ENCODE data around the gene CHCHD6. TPM values are rescaled to one million over a fixed set of nuclear protein-coding genes. Genes with fewer than 3 reads are reported as not detected.

Gene CHCHD6
- polyA plus RNA-seq, 4 donors, result 2.2 to 15.0 (median 7.4) TPM

DNA sequence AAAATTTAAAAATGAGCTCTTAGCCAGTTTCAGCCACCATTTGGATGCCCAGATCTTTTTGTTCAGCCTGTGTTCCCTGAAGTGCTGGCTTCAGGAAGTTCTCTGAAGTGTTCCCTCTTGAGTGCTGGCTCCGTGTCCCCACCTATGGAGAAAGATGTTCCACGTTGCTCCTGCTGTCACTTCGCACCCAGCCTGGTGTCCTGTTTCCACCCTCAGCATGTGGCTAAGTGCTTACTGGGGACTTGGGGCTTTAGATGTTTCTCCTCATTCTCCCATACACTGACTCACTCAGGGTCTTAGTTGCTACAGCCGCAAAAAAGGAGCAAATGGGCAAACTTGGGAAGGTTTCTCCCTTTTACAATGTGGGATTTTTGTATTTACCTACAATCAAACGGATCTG is 16.6 kb downstream of the CHCHD6 start:
- WGBS, 3 donors, result 83 to 88% (median 86%) methylated on average over 5 of the region's 5 CpGs
- FAIRE-seq, result no peak
- Histone ChIP-seq H3K27ac (ENCODE audit: low read depth in 1 of 3, low read length in 2 of 3) (no peak overlapping the region), H3K9me3 (ENCODE audit: control insufficient read depth in 2 of 2, insufficient read depth in 1 of 2, low read depth in 1 of 2, low read length in 1 of 2) (peaks cover 0 to 3% of the 10 kb centered on the region in 2 donors), H3K27me3 (ENCODE audit: control insufficient read depth in 3 of 3, insufficient read depth in 3 of 3, low read length in 3 of 3) (no peaks in the 10 kb centered on the region), H3K36me3 (ENCODE audit: control insufficient read depth in 3 of 3, insufficient read depth in 2 of 3, low read depth in 1 of 3, low read length in 3 of 3) (no peaks in the 10 kb centered on the region), H3K4me1 (ENCODE audit: control insufficient read depth in 3 of 3, insufficient read depth in 2 of 3, low read depth in 1 of 3, low read length in 2 of 3) (no peaks in the 10 kb centered on the region), H3K4me3 (ENCODE audit: low read depth in 1 of 3, low read length in 3 of 3) (no peak overlapping the region)
- DNase-seq, result no peak

DNA sequence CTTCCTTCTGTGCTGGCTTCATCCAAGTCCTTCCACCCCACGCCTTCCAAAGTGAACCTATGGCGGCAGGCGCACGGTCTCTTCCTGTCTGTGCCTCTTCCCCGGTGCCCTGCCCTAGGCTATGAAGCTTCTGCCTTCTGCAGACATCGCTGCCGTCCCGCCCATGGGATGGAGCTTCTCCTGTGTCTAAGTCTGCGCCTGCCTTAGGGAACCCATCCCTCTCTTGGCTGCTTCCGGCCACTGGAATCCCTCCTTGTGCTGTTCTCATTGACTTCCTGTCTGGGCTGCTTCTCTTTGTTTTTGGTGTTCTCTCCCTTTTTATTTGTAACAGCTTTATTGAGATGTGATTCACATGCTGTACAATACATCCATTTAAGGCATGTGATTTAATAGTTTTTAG is 17.2 kb downstream of the CHCHD6 start:
- Histone ChIP-seq H3K4me1 (ENCODE audit: control insufficient read depth in 3 of 3, insufficient read depth in 2 of 3, low read depth in 1 of 3, low read length in 2 of 3) (no peaks in the 10 kb centered on the region), H3K36me3 (ENCODE audit: control insufficient read depth in 3 of 3, insufficient read depth in 2 of 3, low read depth in 1 of 3, low read length in 3 of 3) (no peaks in the 10 kb centered on the region), H3K9me3 (ENCODE audit: control insufficient read depth in 2 of 2, insufficient read depth in 1 of 2, low read depth in 1 of 2, low read length in 1 of 2) (peaks cover 0 to 8% of the 10 kb centered on the region in 2 donors), H3K27me3 (ENCODE audit: control insufficient read depth in 3 of 3, insufficient read depth in 3 of 3, low read length in 3 of 3) (no peaks in the 10 kb centered on the region), H3K4me3 (ENCODE audit: low read depth in 1 of 3, low read length in 3 of 3) (no peak overlapping the region), H3K27ac (ENCODE audit: low read depth in 1 of 3, low read length in 2 of 3) (no peak overlapping the region)
- 94 to 97% (median 96%) methylated on average over 10 of the region's 10 CpGs for WGBS, 3 donors
- FAIRE-seq (no peak), DNase-seq (no peak)

DNA sequence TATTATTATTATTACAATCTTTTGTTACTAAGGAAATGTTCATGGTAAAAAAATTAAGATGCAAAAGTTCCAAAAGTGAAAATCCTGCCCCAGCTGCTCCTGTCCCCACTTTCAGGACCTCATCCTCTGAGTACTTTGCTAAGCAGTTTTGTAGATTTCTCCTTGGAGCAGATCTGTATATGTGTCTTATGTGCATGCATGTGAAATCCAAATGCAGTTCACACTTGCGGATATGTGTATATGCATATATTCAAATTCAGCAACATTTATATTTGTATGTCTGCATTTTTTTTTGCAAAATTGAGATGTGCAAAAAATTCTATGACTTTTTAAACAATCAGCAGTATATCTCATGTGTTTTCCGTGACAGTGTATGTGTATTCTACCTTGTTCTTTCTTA is 19.2 kb downstream of the CHCHD6 start:
- 95 to 100% (median 98%) methylated on average over 2 of the region's 2 CpGs for WGBS, 3 donors

DNA sequence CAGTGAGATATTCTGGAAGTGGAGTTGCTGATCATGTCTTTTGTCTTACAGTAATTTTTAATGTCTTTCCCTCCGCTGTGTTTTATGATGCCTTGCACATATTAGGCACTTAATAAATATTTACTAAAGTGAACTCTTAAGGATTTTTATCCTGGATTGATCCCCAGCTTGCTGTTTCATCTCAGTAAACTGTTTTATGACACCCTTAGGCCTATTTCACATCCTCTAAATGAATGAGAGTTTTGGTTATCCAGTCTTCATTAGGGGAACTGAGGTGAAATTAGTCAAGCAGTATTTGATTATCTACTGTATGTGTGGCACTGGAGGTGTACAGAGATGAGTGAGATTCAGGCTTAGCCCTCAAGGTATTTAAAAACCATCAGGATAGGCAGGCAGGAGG is 19.8 kb downstream of the CHCHD6 start:
- DNase-seq (no peak), FAIRE-seq (no peak)
- H3K4me3 ChIP-seq (ENCODE audit: low read depth in 1 of 3, low read length in 3 of 3), result no peak overlapping the region
- H3K9me3 ChIP-seq (ENCODE audit: control insufficient read depth in 2 of 2, insufficient read depth in 1 of 2, low read depth in 1 of 2, low read length in 1 of 2), result peaks cover 0 to 8% of the 10 kb centered on the region in 2 donors
- H3K4me1 ChIP-seq (ENCODE audit: control insufficient read depth in 3 of 3, insufficient read depth in 2 of 3, low read depth in 1 of 3, low read length in 2 of 3), result no peaks in the 10 kb centered on the region
- WGBS, 3 donors, result 85 to 100% (median 93%) methylated on average over 1 of the region's 1 CpG
- no peak overlapping the region for H3K27ac ChIP-seq (ENCODE audit: low read depth in 1 of 3, low read length in 2 of 3)
- H3K27me3 ChIP-seq (ENCODE audit: control insufficient read depth in 3 of 3, insufficient read depth in 3 of 3, low read length in 3 of 3), result no peaks in the 10 kb centered on the region
- H3K36me3 ChIP-seq (ENCODE audit: control insufficient read depth in 3 of 3, insufficient read depth in 2 of 3, low read depth in 1 of 3, low read length in 3 of 3), result peaks cover 0 to 6% (median 0%) of the 10 kb centered on the region in 3 donors

More for the DNA sequence above, 19.2 kb downstream of the CHCHD6 start:
- Histone ChIP-seq H3K36me3 (ENCODE audit: control insufficient read depth in 3 of 3, insufficient read depth in 2 of 3, low read depth in 1 of 3, low read length in 3 of 3) (peaks cover 0 to 6% (median 0%) of the 10 kb centered on the region in 3 donors), H3K4me1 (ENCODE audit: control insufficient read depth in 3 of 3, insufficient read depth in 2 of 3, low read depth in 1 of 3, low read length in 2 of 3) (no peaks in the 10 kb centered on the region), H3K27me3 (ENCODE audit: control insufficient read depth in 3 of 3, insufficient read depth in 3 of 3, low read length in 3 of 3) (no peaks in the 10 kb centered on the region), H3K27ac (ENCODE audit: low read depth in 1 of 3, low read length in 2 of 3) (no peak overlapping the region), H3K4me3 (ENCODE audit: low read depth in 1 of 3, low read length in 3 of 3) (no peak overlapping the region), H3K9me3 (ENCODE audit: control insufficient read depth in 2 of 2, insufficient read depth in 1 of 2, low read depth in 1 of 2, low read length in 1 of 2) (peaks cover 0 to 8% of the 10 kb centered on the region in 2 donors)
- FAIRE-seq, result no peak
- no peak for DNase-seq

GRCh38 chr3:126728680-126729079 is 24.6 kb downstream of the CHCHD6 start:
- FAIRE-seq (no peak), DNase-seq (no peak)
- Histone ChIP-seq H3K9me3 (ENCODE audit: control insufficient read depth in 2 of 2, insufficient read depth in 1 of 2, low read depth in 1 of 2, low read length in 1 of 2) (peaks cover 0 to 8% of the 10 kb centered on the region in 2 donors), H3K36me3 (ENCODE audit: control insufficient read depth in 3 of 3, insufficient read depth in 2 of 3, low read depth in 1 of 3, low read length in 3 of 3) (peaks cover 0 to 12% (median 0%) of the 10 kb centered on the region in 3 donors), H3K27ac (ENCODE audit: low read depth in 1 of 3, low read length in 2 of 3) (no peak overlapping the region), H3K4me1 (ENCODE audit: control insufficient read depth in 3 of 3, insufficient read depth in 2 of 3, low read depth in 1 of 3, low read length in 2 of 3) (no peaks in the 10 kb centered on the region), H3K27me3 (ENCODE audit: control insufficient read depth in 3 of 3, insufficient read depth in 3 of 3, low read length in 3 of 3) (no peaks in the 10 kb centered on the region), H3K4me3 (ENCODE audit: low read depth in 1 of 3, low read length in 3 of 3) (no peak overlapping the region)
- WGBS, 3 donors, result 94 to 100% (median 98%) methylated on average over 1 of the region's 1 CpG

- DNase-seq, result no peak
- FAIRE-seq, result no peak
- Histone ChIP-seq H3K27me3 (ENCODE audit: control insufficient read depth in 3 of 3, insufficient read depth in 3 of 3, low read length in 3 of 3) (no peaks in the 10 kb centered on the region), H3K36me3 (ENCODE audit: control insufficient read depth in 3 of 3, insufficient read depth in 2 of 3, low read depth in 1 of 3, low read length in 3 of 3) (peaks cover 0 to 12% (median 0%) of the 10 kb centered on the region in 3 donors), H3K27ac (ENCODE audit: low read depth in 1 of 3, low read length in 2 of 3) (no peak overlapping the region), H3K4me1 (ENCODE audit: control insufficient read depth in 3 of 3, insufficient read depth in 2 of 3, low read depth in 1 of 3, low read length in 2 of 3) (no peaks in the 10 kb centered on the region), H3K9me3 (ENCODE audit: control insufficient read depth in 2 of 2, insufficient read depth in 1 of 2, low read depth in 1 of 2, low read length in 1 of 2) (peaks cover 0 to 7% of the 10 kb centered on the region in 2 donors), H3K4me3 (ENCODE audit: low read depth in 1 of 3, low read length in 3 of 3) (no peak overlapping the region)
- WGBS, 3 donors, result 92 to 97% (median 96%) methylated on average over 7 of the region's 7 CpGs
These were observed 26.3 kb downstream of the CHCHD6 start for GRCh38 chr3:126730376-126730775.

DNA sequence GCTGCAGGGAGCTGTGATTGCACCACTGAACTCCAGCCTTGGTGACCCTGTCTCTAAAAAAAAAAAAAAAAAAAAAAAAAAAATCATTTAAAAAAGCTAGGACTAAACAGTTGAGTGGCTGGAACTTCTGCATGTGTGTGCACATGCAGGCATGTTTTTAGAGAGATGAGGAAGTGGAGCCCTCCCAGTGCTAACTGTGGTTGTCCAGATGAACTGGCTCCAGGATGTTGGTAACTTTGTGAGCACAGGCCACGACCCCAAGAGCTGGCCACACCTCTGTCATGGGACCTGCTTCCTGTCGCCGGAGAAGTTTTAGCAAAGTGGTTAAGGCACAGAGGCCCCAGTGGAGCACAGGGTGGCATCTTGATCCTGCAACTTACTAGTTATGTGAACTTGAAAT is 27.0 kb downstream of the CHCHD6 start:
- 55 to 91% (median 78%) methylated on average over 3 of the region's 3 CpGs for WGBS, 3 donors
- no peak overlapping the region for H3K4me3 ChIP-seq (ENCODE audit: low read depth in 1 of 3, low read length in 3 of 3)
- peaks cover 0 to under 1% of the 10 kb centered on the region in 2 donors for H3K9me3 ChIP-seq (ENCODE audit: control insufficient read depth in 2 of 2, insufficient read depth in 1 of 2, low read depth in 1 of 2, low read length in 1 of 2)
- FAIRE-seq (no peak), DNase-seq (no peak)
- no peaks in the 10 kb centered on the region for H3K4me1 ChIP-seq (ENCODE audit: control insufficient read depth in 3 of 3, insufficient read depth in 2 of 3, low read depth in 1 of 3, low read length in 2 of 3)
- no peak overlapping the region for H3K27ac ChIP-seq (ENCODE audit: low read depth in 1 of 3, low read length in 2 of 3)
- peaks cover 0 to 14% (median 0%) of the 10 kb centered on the region in 3 donors for H3K36me3 ChIP-seq (ENCODE audit: control insufficient read depth in 3 of 3, insufficient read depth in 2 of 3, low read depth in 1 of 3, low read length in 3 of 3)
- no peaks in the 10 kb centered on the region for H3K27me3 ChIP-seq (ENCODE audit: control insufficient read depth in 3 of 3, insufficient read depth in 3 of 3, low read length in 3 of 3)

- FAIRE-seq, result no peak
These were observed 28.4 kb downstream of the CHCHD6 start for GRCh38 chr3:126732281-126733060.

More at GRCh38 chr3:126732281-126733060, 28.4 kb downstream of the CHCHD6 start:
- Histone ChIP-seq H3K4me1 (ENCODE audit: control insufficient read depth in 3 of 3, insufficient read depth in 2 of 3, low read depth in 1 of 3, low read length in 2 of 3) (no peaks in the 10 kb centered on the region), H3K4me3 (ENCODE audit: low read depth in 1 of 3, low read length in 3 of 3) (no peak overlapping the region), H3K9me3 (ENCODE audit: control insufficient read depth in 2 of 2, insufficient read depth in 1 of 2, low read depth in 1 of 2, low read length in 1 of 2) (no peaks in the 10 kb centered on the region), H3K27me3 (ENCODE audit: control insufficient read depth in 3 of 3, insufficient read depth in 3 of 3, low read length in 3 of 3) (no peaks in the 10 kb centered on the region), H3K27ac (ENCODE audit: low read depth in 1 of 3, low read length in 2 of 3) (no peak overlapping the region), H3K36me3 (ENCODE audit: control insufficient read depth in 3 of 3, insufficient read depth in 2 of 3, low read depth in 1 of 3, low read length in 3 of 3) (peaks cover 0 to 8% (median 0%) of the 10 kb centered on the region in 3 donors)
- no peak for DNase-seq
- WGBS, 3 donors, result 79 to 80% (median 79%) methylated on average over 6 of the region's 6 CpGs
